ENCODE measurements around the gene HECW1.

The HECW1 gene

DNA sequence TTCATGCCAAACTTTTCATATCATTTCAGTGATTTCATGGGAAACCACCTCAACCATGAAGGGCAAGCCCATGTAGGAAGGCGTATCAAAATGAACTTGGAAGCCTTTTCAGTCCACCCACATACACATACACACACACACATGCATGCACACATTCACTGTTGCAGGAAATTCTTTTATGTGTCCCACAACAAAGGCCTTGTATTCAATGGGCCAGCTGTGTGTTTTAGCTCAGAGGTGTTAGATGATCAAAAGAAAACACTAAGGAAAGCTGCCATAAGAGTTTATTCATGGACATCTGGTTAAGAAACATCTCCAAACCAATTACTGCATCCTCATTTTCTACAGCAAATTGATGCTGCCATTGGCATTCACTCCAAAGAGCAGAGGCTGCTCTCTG lies 396.0 kb downstream of the HECW1 start:
- Mint-ChIP-seq H3K4me3 (no peak overlapping the region), H3K9me3 (no peaks in the 10 kb centered on the region), H3K4me1 (no peaks in the 10 kb centered on the region), H3K27ac (no peak overlapping the region), H3K27me3 (peaks cover 14 to 15% of the 10 kb centered on the region in 2 donors), H3K36me3 (no peaks in the 10 kb centered on the region)
- no peak for DNase-seq
- no peak for ATAC-seq (replicated peaks)

DNA sequence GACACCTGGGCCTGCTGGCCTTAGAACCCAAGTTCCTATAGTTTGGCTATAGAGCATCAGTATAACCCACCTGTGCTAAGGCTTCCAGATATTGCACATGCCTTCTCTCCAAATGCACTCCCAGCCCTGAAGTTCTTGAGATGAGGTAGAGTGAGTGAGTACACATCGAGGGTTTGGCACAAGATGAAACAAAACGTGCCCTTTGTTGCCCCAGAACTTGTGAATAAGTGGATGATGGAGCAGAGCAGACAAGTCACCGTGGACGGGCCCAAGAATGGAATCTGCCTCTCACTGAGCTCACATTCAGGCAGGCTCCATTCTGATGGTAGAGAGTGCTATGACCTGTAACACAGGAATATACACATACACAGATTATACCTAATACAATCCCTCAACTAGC lies 397.5 kb downstream of the HECW1 start:
- H3K4me3 Mint-ChIP-seq: no peak overlapping the region
- H3K27ac Mint-ChIP-seq: no peak overlapping the region
- H3K36me3 Mint-ChIP-seq: no peaks in the 10 kb centered on the region
- H3K9me3 Mint-ChIP-seq: no peaks in the 10 kb centered on the region
- ATAC-seq (replicated peaks) (no peak), DNase-seq (no peak)
- no peaks in the 10 kb centered on the region for H3K4me1 Mint-ChIP-seq
- H3K27me3 Mint-ChIP-seq: peaks cover 23 to 26% of the 10 kb centered on the region in 2 donors

DNA sequence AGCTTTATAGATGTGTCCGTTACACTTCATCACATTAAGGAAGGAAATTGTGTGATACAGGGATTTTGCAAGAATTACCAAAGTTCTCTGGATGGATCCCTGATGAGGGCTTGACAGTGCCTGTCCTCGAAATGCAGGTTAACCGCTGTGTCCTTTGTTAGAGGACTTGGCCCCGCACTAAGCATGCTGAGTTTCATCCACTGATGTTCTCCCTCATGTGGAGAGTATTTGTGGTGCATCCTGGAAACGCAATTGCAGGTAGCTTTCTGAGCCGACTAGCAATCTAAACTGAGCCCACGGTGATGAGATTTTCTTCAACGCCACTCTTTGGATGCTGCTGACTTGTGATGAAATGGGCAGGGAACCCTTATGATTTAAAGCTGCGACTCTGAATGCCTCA lies 398.6 kb downstream of the HECW1 start:
- Mint-ChIP-seq H3K9me3 (no peaks in the 10 kb centered on the region), H3K4me1 (no peaks in the 10 kb centered on the region), H3K4me3 (no peak overlapping the region), H3K27ac (no peak overlapping the region), H3K36me3 (no peaks in the 10 kb centered on the region), H3K27me3 (peaks cover 25 to 26% of the 10 kb centered on the region in 2 donors)
- DNase-seq: no peak
- ATAC-seq (replicated peaks): no peak

DNA sequence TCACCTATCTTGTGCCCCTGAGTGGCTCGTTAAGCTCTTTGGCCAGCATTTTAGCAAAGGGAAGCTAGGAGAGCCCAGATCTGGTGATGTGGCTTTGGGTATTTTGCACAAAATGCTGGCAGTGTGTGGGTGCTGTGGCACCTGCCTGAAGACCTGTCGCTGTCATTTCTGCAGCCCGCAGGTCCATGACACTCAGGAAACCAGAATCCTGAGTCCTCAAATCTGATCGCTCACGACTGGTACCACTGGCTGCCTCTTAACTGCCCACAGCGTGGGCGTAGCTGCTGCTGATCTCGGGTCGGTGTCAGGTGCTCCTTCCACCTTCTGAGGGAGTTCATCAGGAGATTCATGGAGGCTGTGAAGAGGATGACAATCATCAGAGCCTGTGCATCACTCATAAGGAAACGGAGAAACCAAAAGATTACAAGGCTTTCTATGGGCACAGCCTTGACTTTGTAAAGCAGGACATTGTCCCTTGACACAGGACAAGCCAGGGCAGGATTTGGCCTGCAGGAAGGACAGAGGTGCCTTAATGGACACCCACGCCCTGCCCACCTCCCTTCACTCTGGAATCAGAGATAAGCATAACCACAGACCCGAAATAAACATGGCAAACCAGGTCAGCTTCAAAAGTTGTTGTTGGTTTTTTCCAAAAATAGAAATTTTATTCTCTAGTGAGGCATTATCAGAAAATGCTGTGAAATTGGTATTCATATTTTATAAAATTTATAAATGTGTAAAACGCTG lies 399.5 kb downstream of the HECW1 start:
- H3K9me3 Mint-ChIP-seq: no peaks in the 10 kb centered on the region
- no peaks in the 10 kb centered on the region for H3K36me3 Mint-ChIP-seq
- ATAC-seq (replicated peaks) (no peak), DNase-seq (no peak)
- H3K4me1 Mint-ChIP-seq: no peaks in the 10 kb centered on the region
- no peak overlapping the region for H3K4me3 Mint-ChIP-seq
- H3K27me3 Mint-ChIP-seq: peaks cover 22 to 25% of the 10 kb centered on the region in 2 donors
- H3K27ac Mint-ChIP-seq: no peak overlapping the region

DNA sequence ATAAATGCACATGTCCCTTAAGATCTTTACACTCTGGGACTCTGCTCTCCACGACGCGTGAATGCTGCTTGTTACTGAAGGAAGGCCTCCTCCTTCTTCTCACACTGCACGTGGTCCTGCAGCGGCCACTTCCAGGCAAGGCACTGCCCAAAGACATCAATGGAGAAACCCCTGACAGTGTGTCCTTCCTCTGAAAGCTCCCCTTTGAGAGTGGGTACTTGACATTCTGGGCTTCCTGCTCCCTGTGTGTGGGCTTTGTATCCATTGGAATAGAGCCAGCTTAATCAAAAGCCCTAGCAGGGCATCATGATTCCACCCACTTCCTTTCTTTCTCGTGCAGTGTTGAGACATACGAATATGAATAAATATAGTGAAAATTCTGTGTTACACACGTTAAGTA lies 400.8 kb downstream of the HECW1 start:
- H3K4me3 Mint-ChIP-seq: no peak overlapping the region
- H3K27ac Mint-ChIP-seq: no peak overlapping the region
- no peak for ATAC-seq (replicated peaks)
- no peaks in the 10 kb centered on the region for H3K36me3 Mint-ChIP-seq
- no peaks in the 10 kb centered on the region for H3K9me3 Mint-ChIP-seq
- no peak for DNase-seq
- H3K27me3 Mint-ChIP-seq: peaks cover 16 to 25% of the 10 kb centered on the region in 2 donors
- H3K4me1 Mint-ChIP-seq: no peaks in the 10 kb centered on the region

DNA sequence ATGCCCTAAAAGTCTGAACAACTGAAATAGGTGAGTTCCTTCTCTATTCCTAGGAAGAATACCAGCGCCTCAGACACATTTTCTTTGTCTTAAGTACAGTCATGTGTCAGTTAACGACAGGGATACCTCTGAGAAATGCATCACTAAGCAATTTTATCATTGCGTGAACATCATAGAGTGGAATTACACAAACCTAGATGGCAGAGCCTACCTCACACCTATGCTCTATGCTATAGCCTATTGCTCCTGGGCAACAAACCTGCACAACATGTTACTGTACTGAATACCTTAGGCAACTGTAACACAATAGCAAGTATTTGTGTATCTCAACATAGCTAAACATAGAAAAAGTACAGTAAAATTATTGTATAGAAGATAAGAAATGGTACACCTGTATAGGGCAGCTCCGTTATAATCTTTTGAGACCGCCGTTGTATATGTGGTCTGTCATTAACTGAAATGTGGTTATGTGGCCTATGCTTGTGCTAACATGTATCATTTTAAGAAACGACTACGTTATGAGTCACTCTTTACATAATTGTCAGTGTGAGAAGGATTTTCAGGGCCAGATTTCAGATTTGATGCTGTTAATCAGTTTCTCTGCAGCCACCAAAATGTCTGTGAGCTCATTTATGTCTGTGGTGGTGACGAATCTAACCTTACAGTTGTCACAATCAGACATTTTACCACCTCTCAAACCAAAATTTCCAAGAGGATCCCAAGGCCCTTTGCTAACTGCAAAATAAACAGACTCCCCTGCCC lies 404.3 kb downstream of the HECW1 start:
- no peaks in the 10 kb centered on the region for H3K9me3 Mint-ChIP-seq
- ATAC-seq (replicated peaks) (no peak), DNase-seq (no peak)
- no peaks in the 10 kb centered on the region for H3K36me3 Mint-ChIP-seq
- no peak overlapping the region for H3K4me3 Mint-ChIP-seq
- H3K27me3 Mint-ChIP-seq: peaks cover 15 to 20% of the 10 kb centered on the region in 2 donors
- H3K27ac Mint-ChIP-seq: no peak overlapping the region
- H3K4me1 Mint-ChIP-seq: no peaks in the 10 kb centered on the region

DNA sequence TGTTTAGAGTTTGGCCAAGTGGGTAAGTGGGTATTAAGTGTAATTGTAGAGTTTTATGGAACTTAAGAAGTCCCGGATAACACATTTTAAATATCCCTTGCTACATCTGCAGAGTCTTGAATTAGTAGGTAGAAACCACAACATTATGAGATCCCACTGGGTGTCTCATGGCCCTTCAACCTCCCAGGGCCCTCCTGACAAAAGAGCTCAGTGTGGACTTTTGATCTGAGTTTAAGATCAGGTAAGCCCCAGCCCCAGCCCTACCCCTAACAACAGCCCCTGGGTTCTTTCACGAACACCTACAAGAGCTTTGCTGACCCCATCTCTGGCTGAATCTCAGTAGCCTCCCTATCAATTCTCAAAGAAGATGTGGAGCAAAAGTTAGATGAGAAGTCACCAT lies 405.0 kb downstream of the HECW1 start:
- H3K9me3 Mint-ChIP-seq: no peaks in the 10 kb centered on the region
- H3K36me3 Mint-ChIP-seq: no peaks in the 10 kb centered on the region
- H3K27me3 Mint-ChIP-seq: peaks cover 11 to 17% of the 10 kb centered on the region in 2 donors
- H3K4me1 Mint-ChIP-seq: no peaks in the 10 kb centered on the region
- H3K4me3 Mint-ChIP-seq: no peak overlapping the region
- DNase-seq (no peak), ATAC-seq (replicated peaks) (no peak)
- H3K27ac Mint-ChIP-seq: no peak overlapping the region

DNA sequence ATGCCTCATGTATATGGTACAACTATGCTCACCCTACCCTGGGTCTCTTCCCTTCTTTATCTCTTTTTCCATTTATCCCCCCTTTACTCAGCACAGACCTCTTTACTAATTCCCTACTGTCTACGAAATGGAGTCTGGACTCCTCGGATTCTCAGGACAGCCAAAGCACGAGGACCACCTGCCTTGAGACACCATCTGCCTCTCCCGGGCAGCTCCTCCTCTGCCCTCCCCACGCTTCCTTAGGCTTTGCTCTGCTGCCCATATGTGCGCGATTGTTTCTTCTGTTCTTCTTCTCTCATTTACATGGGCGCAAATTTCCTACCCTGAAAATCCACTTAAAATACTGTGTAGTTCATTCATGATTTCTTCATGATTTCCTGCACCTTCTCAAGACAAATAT lies 407.8 kb downstream of the HECW1 start:
- no peaks in the 10 kb centered on the region for H3K36me3 Mint-ChIP-seq
- no peak overlapping the region for H3K4me3 Mint-ChIP-seq
- H3K4me1 Mint-ChIP-seq: no peaks in the 10 kb centered on the region
- H3K27ac Mint-ChIP-seq: no peak overlapping the region
- ATAC-seq (replicated peaks) (no peak), DNase-seq (no peak)
- H3K27me3 Mint-ChIP-seq: peaks cover 0 to under 1% of the 10 kb centered on the region in 2 donors
- no peaks in the 10 kb centered on the region for H3K9me3 Mint-ChIP-seq

DNA sequence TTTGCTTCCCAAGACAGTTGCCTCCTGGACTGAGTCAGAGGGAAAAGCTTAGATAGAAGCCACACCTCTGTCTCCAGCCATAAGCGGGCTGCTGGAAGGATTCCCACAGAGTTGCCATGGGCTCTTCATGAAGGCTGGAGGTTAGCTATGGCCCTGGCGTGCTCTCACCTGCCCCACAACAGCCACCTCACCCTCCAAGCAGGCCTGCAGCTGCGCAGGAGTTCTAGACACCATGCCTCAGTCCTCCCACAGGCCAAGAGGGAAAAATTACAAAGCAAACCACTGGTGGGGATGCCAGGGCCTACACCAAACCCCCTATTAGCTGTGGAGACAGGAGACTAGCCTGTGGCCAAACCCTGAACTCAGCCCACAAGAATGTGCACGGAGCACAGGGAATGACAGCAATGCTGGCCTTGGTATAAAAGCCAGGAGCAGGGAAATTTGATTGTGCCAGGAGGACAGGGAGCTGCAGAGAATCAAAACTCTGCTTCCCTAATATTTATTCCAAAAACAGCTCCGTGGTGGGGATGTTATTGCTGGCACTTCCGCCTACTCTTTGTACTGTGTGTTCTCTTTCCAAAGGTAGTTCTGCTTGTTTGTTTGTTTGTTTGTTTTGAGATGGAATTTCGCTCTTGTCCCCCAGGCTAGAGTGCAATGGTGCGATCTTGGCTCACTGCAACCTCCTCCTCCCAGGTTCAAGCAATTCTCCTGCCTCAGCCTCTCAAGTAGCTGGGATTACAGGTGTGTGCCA lies 410.1 kb downstream of the HECW1 start:
- no peak for DNase-seq
- H3K27me3 Mint-ChIP-seq: peaks cover 0 to 4% of the 10 kb centered on the region in 2 donors

DNA sequence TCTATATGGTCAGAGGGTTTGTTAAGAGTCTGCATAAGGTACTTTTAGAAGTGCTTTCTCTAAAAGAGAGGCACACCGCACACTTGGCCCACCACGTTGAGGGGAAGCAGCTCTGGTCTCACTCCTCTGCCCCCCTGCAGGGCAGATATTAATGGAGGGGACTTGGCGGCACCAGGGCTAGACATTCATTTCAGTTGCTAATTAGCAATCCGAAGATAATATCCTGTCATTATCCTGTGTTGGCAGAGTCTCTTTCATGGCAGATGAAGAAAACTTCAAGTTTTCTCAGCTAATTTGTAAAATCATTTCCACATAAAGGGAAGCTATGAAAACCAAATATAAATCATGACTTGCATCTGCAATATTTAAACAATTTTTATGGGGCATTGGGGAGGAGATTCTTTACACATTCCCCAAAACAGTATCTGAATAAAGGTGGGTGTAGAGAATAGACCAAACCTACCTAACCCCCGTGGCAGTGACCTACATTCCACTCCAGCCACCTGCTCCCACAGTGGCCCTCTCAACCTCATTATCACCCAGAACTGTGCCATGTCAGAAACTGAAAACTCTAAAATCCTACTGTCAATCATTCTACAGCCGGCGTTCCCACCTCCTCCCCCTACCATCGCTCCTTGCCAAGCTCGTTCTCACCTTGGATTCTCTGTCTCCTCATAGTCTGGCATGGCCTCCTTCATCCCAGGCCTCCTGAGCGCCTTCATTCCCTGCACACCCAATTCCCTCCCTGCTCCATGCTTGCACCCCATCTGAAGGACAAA lies 416.3 kb downstream of the HECW1 start:
- Mint-ChIP-seq H3K27me3 (peaks cover 8 to 16% of the 10 kb centered on the region in 2 donors), H3K27ac (no peak overlapping the region), H3K4me1 (no peaks in the 10 kb centered on the region), H3K36me3 (no peaks in the 10 kb centered on the region), H3K4me3 (no peak overlapping the region), H3K9me3 (no peaks in the 10 kb centered on the region)
- ATAC-seq (replicated peaks) (no peak), DNase-seq (no peak)

More for the DNA sequence above, 410.1 kb downstream of the HECW1 start:
- Mint-ChIP-seq H3K27ac (no peak overlapping the region), H3K9me3 (no peaks in the 10 kb centered on the region), H3K4me1 (no peaks in the 10 kb centered on the region), H3K4me3 (no peak overlapping the region), H3K36me3 (no peaks in the 10 kb centered on the region)
- ATAC-seq (replicated peaks): no peak

DNA sequence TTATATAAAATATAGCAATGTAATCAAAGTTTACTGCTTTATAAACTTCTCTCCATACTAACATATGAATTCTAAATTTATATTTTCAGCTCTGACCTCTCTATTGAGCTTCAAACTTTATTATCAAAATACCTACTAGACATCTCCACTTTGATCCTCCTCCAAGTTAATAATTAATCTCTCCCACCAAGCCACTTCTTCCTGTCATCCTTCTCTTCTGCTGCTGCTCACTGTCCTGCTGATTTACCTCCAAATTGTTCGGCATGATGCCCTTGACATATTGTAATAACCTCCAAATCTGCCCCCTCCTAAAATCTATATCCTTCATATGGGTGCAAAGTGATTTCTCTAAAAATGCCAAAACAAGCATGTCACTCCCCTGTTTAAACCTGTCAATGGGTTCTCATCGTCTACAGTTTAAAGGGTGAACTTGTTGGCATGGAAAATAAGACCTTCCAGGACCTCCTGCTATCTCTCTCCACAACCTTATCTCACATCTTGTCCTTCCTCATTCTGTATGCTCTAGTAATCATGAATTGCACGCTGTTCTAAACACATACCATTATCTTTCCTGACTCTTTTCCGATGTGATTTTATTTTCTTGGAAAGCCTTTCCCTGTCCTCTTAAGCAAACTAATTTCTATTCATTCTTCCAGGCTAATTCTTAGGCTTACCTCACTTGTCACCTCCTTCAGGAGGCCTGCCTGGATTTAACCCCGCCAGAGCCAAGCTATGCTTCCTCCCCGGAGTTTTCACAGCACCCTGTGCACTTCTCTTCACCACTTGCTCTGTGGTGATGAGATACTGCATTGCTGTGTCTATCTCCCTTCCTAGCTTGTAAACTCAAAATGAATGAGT lies 418.3 kb downstream of the HECW1 start:
- DNase-seq (no peak), ATAC-seq (replicated peaks) (no peak)
- H3K9me3 Mint-ChIP-seq: no peaks in the 10 kb centered on the region
- H3K4me1 Mint-ChIP-seq: no peaks in the 10 kb centered on the region
- H3K27ac Mint-ChIP-seq: no peak overlapping the region
- H3K4me3 Mint-ChIP-seq: no peak overlapping the region
- H3K36me3 Mint-ChIP-seq: no peaks in the 10 kb centered on the region
- peaks cover 11 to 12% of the 10 kb centered on the region in 2 donors for H3K27me3 Mint-ChIP-seq

DNA sequence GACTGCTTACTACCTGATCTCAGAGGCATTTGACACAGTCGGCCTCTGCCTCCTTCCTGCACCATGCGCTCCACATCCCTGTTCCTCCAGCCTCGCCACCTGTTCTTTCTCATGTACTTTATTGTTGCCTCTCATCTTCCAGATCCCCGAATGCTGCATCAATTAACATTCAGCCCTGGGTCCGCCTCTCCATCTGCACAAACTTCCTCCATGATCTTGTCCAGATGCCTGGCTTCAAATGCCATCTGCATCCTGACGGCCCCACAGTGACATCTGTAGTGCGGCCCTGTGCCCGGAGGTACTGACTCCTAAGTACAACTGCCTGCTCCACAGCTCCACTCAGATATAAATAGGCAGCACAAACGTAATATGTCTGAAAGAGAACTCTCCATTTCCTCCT lies 419.3 kb downstream of the HECW1 start:
- H3K4me1 Mint-ChIP-seq: no peaks in the 10 kb centered on the region
- ATAC-seq (replicated peaks): no peak
- no peak overlapping the region for H3K27ac Mint-ChIP-seq
- no peaks in the 10 kb centered on the region for H3K36me3 Mint-ChIP-seq
- no peaks in the 10 kb centered on the region for H3K9me3 Mint-ChIP-seq
- H3K4me3 Mint-ChIP-seq: no peak overlapping the region
- peaks cover 11 to 12% of the 10 kb centered on the region in 2 donors for H3K27me3 Mint-ChIP-seq
- DNase-seq: no peak

DNA sequence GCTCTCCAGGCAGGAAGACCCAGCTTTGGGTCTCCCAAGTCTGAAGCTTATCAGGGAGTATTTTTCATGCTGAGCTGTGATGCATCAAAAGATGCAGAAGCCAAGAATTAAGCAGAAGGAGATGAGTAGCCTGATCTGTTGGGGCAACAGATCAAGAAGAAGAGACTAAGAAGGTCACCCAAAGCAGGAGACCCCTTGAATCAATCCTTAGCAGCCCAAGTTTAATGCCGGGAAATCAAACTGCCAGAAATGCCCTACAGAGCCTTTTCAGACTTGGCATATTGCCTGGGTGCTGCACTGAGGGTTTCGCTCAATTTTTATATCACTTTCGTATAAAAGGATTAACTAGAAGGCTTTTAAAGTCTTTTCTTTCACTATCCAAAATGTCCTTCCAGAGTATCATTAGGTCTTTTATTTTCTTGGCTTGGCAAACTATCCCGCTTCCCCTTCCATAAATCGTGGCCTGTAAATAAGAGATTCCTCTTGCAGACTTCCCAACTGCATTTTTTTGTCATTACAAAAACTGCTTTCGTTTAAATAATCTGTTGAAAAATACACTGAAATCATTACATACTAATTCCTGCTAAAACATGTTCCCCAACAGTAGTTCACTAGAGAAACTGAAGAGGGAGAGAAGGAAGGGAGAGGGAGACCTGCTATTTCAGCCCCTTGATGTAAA lies 421.5 kb downstream of the HECW1 start:
- Mint-ChIP-seq H3K9me3 (no peaks in the 10 kb centered on the region), H3K27me3 (peaks cover 9 to 11% of the 10 kb centered on the region in 2 donors), H3K4me3 (no peak overlapping the region), H3K27ac (no peak overlapping the region), H3K36me3 (no peaks in the 10 kb centered on the region), H3K4me1 (no peaks in the 10 kb centered on the region)
- ATAC-seq (replicated peaks) (no peak), DNase-seq (no peak)

All from stimulated activated naive B cell treated with anti-CD40 and anti-IgM and Interleukin-4, amounts not matched to agents 10 μg/mL and 1 μg/mL and 100 μg/mL, for 72 hours (primary cell).